GM18508 (cell line): ENCODE measurements around the gene ANKEF1.
A peak's percentile ranks its signal among the peaks of the same experiment; 100 is the strongest.

ENCODE experiments used
- ATAC-seq: cut with Tn5 transposase; IDR thresholded peaks from one replicate; pipeline ENCODE4 v1.9.1; 2021; ENCODE audit warnings: moderate number of reproducible peaks; ENCODE audit not compliant: insufficient read depth, unreplicated experiment

ANKEF1 gene

DNA sequence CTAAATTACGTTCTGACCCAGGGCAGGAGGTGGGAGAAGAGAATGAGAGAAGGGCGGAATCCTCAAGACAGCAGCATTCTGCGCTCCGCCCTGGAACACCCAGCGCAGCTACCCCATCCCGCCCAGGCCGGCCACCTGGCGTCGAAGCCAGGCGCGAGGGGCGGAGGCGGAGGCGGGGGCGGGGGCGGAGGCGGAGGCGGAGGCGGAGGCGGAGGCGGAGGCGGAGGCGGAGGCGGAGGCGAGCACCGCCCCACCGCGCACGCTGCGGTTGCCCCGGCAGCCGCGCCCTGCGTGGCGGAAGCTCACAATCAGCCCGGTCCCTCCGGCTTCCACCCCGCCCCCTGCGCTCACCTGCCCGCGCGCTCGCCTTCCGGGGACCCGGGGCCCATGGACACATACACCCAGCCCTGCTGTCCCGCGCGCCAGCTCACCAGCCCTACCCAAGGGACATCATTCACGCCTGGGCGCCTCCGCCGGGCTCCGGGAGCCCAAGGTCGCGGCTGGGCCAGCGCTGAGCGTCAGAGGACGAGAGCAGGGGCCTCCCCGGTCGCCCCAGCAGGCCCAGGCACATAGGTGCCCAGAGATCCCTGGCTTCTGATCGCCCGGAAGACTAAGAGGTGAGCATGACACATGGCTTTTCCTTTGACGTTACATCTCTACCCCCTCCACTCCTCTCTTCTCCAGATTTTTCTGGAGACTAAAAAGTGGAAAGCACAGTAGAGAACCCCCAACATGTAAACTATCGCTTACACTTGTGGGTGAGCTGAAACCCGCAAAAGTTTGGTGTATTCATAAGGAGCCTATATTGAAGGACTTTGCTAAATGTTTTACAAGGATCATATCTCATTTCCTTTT lies at the start of gene ANKEF1:
ANKEF1 (plus strand) TSS at position 271 of the 855 bp plus-strand sequence. CDS start 3,315 bp downstream, outside the sequence.
- ATAC-seq: peak; percentile 68

GRCh38 chr20:9985281-9985680 lies 49.5 kb upstream of the ANKEF1 start:
- ATAC-seq: no peak

GRCh38 chr20:9985773-9986172 lies 49.0 kb upstream of the ANKEF1 start:
- ATAC-seq: no peak

DNA sequence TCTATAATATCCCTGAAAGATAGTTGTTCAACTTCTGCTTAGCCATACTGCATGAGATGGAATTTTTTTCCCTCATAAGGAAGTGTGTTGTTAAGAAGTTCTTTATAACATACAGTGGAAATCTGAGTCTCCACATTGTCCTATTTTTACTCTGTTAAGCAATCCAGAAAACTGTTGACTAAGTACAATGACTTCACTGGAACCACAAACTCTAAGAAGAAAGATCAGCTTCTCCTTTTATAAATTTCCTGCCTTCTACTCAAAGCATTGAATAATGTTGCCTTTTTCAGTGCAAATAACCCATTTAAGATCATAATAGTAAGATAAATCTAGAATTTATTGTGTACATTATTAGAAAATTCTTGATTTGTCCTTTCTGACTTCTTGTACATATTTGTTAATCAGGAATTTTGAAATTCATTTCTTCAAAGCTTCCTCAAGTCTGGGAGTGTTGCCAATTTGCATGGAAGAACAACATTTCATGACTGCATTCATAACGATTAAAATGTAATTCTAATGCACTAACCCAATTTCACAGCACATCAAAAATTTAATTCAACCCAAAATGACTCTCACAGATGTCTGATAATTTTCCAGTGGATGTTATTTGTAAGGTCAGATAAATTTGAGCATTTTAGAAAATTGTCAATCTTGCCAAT lies 45.6 kb upstream of the ANKEF1 start:
- no peak for ATAC-seq

GRCh38 chr20:9993137-9993536 lies 41.6 kb upstream of the ANKEF1 start:
- no peak for ATAC-seq

DNA sequence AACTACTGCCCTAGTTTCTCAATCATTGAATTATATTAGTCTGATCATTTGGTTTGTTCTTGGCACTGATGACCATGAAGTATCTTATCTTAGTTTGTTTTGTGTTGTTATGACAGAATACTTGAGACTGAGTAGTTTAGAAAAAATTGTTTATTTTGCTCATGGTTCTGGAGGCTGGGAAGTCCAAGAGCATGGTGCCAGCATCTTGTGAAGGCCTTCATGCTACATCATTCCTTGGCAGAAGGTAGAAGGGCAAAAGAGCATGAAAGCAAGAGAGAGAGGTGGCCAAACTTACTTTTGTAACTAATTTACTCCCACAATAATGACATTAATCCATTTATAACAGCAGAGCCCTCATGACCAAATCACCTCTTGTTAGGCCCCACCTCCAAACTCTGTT lies 40.1 kb upstream of the ANKEF1 start:
- ATAC-seq: no peak

GRCh38 chr20:9995510-9996272 lies 39.1 kb upstream of the ANKEF1 start:
- no peak for ATAC-seq

GRCh38 chr20:9996944-9997343 lies 37.8 kb upstream of the ANKEF1 start:
- no peak for ATAC-seq

GRCh38 chr20:9999645-10000044 lies 35.1 kb upstream of the ANKEF1 start:
- ATAC-seq: no peak

GRCh38 chr20:10002866-10003265 lies 31.9 kb upstream of the ANKEF1 start:
- ATAC-seq: no peak

GRCh38 chr20:10004900-10005299 lies 29.9 kb upstream of the ANKEF1 start:
- no peak for ATAC-seq

GRCh38 chr20:10005885-10006284 lies 28.9 kb upstream of the ANKEF1 start:
- no peak for ATAC-seq

GRCh38 chr20:10006447-10007090 lies 28.2 kb upstream of the ANKEF1 start:
- no peak for ATAC-seq

DNA sequence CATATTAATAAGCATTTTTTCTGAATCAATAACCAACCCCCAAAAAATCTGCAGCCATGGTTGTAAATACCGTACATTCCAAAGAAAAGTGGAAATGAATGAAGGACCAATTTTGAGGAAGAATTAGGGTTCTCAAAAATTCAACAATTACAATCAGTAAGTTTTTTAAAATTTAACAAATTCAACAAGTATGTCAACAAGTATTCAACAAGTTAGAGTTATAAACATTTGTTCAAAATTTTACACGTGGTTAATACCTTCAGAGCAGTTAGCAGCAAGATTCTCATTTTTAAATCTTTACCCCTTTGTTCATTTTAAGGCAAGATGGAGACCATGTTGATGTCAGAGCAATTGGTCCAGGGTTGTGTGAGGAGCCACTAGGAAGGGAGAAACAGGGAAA lies 27.6 kb upstream of the ANKEF1 start:
- ATAC-seq: no peak

- ATAC-seq: no peak
These were observed 27.0 kb upstream of the ANKEF1 start for GRCh38 chr20:10007747-10008146.

DNA sequence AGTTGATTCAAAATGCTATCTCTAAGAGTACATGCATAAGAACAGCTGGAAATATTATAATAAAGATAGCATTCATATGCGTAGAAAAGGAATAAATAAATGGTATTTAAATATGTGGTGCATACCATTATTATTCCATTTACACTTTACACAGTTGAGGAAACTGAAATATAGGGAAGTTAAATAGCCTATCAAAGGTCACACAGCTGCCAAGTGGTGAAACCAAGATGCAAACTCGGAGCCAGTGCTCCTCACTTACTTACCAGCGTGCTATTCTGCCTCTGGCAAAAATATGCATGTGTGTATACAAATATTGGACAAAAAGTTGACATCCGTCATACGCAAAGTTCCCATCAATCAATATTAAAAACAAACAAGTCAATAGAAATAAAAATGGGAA lies 22.3 kb upstream of the ANKEF1 start:
- no peak for ATAC-seq

DNA sequence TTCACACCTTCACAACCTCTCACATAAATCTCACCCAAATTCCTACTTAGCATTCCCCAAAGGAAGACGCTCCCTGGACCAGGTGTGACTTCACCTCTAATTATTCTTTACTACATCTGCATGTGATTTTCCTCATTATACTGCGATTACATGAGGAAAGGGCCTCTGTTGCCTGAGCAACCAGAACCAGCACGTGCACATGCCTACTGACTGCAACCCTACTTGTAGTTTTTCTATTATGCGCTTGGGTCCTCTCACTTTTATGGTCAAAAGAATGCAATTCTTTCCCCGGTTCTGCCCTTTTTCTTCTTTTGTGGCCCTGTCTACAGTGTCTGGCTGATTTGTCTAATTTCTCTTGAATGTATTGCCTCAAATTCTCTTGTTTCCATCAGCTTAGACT lies 20.4 kb upstream of the ANKEF1 start:
- no peak for ATAC-seq

- no peak for ATAC-seq
These were observed 13.8 kb upstream of the ANKEF1 start for GRCh38 chr20:10020937-10021336.

DNA sequence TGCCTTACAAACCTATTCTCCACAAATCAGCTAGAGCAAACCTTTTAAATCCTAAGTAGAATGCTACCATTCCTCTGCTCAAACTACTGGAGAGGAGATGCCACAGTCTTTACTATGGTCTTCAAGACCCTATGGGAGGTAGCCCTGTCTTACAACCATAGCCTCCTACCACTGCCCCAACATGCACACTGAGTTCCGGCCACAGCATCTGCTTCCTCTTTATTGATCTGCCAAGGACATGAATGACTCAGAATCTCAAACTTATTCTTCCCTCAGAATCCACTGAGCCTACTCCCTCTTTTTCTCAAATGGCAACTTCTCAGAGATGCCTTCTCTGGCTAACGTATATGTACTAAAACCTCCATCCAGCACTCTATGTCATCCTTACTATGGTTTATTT lies 12.2 kb upstream of the ANKEF1 start:
- ATAC-seq: no peak

GRCh38 chr20:10023911-10024310 lies 10.9 kb upstream of the ANKEF1 start:
- ATAC-seq: no peak
